Panc1 (cell line): ENCODE results near the gene TECPR1.

Experiments
- TCF7L2 ChIP-seq: IDR thresholded peaks from 2 replicates; pipeline ENCODE4 v1.6.1; 2011; ENCODE audit warnings: mild to moderate bottlenecking, low read depth, low read length, inconsistent platforms
- TF ChIP-seq, protein P1 (sequence below): fragments of 450-650 bp; IDR thresholded peaks from 2 replicates; pipeline ENCODE4 v1.5.1; 2017; ENCODE audit warnings: mild to moderate bottlenecking
- TF ChIP-seq, protein P2 (sequence below), 2 experiments: IDR thresholded peaks; 2 replicates each; pipeline ENCODE4 v1.6.1; 2011 to 2012; ENCODE audit warnings: low read depth in 2 of 2, control low read depth in 1 of 2, low read length in 1 of 2, mild to moderate bottlenecking in 1 of 2, moderate library complexity in 1 of 2; ENCODE audit not compliant: insufficient read depth in 1 of 2

DNA sequence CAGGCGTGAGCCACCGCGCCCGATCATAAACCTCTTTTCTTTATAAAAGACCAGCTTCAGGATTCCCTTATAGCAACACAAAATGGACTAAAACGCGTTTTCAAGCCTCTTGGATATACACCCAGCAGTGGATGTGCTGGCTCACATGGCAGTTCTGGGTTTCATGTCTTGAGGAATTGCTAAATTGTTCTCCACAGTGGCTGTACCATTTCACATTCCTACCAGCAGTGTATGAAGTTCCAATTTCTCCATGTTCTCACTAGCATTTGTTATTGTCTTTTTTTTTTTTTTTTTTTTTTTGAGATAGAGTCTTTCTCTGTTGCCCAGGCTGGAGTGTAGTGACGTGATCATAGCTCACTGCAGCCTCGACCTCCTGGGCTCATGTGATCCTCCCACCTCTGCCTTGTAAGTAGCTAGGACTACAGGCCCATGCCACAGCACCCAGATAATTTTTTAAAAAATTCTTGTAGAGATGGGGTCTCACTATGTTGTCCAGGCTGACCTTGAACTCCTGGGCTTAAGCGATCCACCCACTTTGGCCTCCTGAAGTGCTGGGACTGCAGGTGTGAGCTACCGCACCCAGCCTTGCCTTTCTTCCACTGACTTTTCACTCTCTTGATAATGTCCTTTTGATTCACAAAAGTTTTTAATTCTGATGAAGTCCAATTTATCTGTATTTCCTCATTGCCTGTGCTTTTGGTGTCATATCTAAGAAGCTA, 17.4 kb downstream of the TECPR1 start:
- TF ChIP-seq, protein P1, sequence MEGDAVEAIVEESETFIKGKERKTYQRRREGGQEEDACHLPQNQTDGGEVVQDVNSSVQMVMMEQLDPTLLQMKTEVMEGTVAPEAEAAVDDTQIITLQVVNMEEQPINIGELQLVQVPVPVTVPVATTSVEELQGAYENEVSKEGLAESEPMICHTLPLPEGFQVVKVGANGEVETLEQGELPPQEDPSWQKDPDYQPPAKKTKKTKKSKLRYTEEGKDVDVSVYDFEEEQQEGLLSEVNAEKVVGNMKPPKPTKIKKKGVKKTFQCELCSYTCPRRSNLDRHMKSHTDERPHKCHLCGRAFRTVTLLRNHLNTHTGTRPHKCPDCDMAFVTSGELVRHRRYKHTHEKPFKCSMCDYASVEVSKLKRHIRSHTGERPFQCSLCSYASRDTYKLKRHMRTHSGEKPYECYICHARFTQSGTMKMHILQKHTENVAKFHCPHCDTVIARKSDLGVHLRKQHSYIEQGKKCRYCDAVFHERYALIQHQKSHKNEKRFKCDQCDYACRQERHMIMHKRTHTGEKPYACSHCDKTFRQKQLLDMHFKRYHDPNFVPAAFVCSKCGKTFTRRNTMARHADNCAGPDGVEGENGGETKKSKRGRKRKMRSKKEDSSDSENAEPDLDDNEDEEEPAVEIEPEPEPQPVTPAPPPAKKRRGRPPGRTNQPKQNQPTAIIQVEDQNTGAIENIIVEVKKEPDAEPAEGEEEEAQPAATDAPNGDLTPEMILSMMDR: no peak
- TF ChIP-seq, protein P2, sequence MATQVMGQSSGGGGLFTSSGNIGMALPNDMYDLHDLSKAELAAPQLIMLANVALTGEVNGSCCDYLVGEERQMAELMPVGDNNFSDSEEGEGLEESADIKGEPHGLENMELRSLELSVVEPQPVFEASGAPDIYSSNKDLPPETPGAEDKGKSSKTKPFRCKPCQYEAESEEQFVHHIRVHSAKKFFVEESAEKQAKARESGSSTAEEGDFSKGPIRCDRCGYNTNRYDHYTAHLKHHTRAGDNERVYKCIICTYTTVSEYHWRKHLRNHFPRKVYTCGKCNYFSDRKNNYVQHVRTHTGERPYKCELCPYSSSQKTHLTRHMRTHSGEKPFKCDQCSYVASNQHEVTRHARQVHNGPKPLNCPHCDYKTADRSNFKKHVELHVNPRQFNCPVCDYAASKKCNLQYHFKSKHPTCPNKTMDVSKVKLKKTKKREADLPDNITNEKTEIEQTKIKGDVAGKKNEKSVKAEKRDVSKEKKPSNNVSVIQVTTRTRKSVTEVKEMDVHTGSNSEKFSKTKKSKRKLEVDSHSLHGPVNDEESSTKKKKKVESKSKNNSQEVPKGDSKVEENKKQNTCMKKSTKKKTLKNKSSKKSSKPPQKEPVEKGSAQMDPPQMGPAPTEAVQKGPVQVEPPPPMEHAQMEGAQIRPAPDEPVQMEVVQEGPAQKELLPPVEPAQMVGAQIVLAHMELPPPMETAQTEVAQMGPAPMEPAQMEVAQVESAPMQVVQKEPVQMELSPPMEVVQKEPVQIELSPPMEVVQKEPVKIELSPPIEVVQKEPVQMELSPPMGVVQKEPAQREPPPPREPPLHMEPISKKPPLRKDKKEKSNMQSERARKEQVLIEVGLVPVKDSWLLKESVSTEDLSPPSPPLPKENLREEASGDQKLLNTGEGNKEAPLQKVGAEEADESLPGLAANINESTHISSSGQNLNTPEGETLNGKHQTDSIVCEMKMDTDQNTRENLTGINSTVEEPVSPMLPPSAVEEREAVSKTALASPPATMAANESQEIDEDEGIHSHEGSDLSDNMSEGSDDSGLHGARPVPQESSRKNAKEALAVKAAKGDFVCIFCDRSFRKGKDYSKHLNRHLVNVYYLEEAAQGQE (IDR thresholded peaks at IDR 0.05; ENCODE audit: insufficient read depth in 1 of 2, low read depth in 2 of 2, low read length in 1 of 2): no peak
- no peak for TF ChIP-seq TCF7L2
